Dermis blood vessel endothelial cell (primary cell): ENCODE measurements around the gene TENT4B. TPM values are rescaled to one million over a fixed set of nuclear protein-coding genes. Genes with fewer than 3 reads are reported as not detected.
"Not testable (repeated sequence)": the region's sequence is repeated elsewhere in the genome, so short reads cannot be mapped to it uniquely, and the experiment has no call there.

ENCODE experiments used
- DNase-seq: peaks from one replicate; pipeline ENCODE4 v3.0.0; 2010
- total RNA-seq: library from RNA; depleted of rRNA; stranded (reverse); fragments of >200 nt; gene quantifications from 2 replicates; pipeline ENCODE4 v1.2.3, GENCODE V29; 2014

Gene TENT4B
- total RNA-seq, 1 donor from 2014 or later = 11.9 TPM

DNA sequence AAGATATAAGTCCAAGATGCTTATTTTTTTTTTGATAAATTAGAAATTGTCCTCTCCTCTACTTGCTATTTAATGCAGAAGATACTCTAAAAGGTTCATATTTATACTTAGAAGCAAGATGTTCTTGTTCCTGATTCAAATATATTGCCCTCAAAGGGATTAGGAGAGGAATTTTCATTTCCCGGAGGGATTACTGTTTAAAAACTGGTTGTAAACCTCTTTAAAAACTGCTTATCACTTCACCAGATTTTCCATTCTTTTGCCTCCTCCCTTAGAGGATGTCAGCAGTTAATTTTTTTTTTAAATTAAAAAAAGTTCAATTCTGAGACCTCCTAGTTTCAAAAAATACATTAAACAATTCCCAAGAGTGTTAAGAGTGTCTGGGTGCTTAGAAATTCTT, 2.8 kb downstream of the TENT4B start:
- DNase-seq = no peak

DNA sequence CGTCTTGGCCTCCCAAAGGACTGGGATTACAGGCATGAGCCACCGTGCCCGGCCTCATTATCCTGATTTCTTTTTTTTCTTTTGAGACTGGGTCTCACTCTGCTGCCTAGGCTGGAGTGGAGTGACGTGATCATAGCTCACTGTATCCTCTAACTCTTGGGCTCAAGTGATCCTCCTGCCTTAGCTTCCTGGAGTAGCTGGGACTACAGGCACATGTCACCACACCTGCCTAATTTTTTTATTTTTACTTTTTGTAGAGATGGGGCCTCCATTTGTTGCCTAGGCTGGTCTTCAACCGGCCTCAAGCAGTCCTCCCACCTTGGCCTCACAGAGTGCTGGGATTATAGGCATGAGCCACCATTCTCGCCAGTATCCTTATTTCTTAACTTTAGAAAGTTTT, 3.5 kb downstream of the TENT4B start:
- DNase-seq = no peak

DNA sequence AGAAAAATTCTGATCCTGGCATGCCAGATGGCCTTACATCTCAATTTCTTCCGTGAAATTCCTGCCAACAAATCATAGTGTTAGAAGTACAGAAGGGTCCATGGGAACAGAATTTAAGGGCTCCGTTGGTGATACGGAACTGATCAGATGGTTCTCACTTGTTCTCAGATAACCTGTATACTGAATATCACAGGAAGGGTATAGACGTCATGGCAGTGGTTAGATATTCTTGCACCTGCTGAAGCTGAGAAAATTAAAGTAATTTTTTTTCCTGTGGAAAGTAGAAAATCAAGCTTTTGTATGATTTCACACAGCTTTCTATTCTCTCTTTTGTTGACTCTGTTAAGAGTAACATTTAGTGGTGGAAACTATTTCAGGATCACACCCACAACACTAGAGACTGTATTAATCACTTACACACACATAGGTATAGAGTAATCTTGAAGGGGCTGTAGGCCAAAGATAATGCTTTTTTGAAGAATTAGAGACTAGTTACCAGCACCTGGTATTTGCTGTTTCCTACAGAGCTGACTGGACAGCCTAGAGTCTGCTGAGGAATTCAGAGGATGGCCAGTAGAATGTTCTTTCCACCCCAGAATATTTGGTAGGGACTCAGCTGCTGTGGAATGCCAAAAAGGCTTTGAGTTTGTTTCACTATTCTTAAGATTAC, 7.5 kb downstream of the TENT4B start:
- no peak for DNase-seq

DNA sequence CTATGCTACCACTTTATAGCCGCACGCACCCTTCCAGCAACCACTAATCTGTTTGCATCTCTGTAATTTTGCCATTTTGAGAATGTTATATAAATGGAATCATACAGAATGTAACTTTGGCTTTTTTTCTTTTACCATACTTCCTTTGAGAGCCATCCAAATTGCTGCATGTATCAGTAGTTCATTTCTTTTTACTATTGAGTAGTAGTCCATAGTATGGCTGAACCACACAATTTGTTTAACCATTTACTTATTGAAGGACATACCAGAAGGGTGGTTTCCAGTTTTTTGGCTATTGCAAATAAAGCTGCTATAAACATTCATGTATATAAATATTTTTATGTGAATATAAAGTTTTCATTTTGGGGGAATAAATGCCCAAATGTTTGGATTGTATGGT, 8.8 kb downstream of the TENT4B start:
- DNase-seq = no peak

DNA sequence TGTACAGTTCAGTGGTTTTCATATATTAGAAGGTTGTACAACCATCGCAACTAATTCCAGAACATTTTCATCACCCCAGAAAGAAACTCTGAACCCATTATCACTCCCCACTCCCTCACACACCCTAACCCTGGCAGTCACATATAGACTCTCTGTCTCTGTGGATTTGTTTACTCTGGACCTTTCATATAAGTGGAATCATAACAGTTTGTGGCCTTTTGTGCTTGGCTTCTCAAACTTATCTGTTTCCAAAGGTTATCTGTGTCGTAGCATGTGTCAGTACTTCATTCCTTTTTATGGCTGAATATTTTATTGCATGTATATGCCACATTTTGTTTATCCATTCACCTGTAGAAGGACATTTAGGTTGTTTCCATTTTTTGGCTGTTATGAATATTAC, 12.4 kb downstream of the TENT4B start:
- DNase-seq = no peak

DNA sequence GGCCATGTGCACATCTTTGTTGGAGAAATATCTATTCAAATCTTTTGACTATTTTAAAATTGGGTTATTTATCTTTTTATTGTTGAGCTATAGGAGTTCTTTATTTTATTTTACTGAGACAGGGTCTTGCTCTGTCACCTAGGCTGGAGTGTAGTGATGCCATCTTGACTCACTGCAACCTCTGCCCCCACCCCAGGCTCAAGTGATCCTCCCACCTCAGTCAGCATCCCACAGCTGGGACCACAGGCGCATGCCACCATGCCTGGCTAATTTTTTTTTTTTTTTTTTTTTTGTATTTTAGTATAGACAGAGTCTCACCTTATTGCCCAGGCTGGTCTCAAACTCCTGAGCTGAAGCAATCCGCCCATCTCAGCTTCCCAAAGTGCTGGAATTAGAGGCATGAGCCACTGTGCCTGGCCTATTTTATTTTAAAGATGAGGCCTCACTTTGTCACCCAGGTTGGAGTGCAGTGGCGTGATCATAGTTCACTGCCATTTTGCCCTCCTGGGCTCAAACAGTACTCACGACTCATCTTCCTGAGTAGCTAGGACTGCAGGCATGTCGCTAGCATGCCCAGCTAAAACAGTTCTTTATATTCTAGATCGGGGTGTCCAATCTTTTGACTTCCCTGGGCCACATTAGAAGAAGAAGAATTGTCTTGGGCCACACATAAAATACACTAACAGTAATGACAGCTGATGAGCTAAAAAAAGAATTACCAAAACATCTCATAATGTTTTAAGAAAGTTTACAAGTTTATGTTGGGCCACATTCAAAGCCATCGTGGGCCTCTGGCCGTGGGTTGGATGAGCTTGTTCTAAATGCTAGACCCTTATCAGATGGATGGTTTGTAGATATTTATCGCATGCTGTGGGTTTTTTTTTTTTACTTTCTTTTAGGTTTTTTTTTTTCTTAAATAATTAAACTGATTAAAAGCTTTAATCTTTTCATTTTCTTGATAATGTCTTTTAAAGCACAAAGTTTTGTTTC, 13.7 kb downstream of the TENT4B start:
- DNase-seq = peak; percentile 30

DNA sequence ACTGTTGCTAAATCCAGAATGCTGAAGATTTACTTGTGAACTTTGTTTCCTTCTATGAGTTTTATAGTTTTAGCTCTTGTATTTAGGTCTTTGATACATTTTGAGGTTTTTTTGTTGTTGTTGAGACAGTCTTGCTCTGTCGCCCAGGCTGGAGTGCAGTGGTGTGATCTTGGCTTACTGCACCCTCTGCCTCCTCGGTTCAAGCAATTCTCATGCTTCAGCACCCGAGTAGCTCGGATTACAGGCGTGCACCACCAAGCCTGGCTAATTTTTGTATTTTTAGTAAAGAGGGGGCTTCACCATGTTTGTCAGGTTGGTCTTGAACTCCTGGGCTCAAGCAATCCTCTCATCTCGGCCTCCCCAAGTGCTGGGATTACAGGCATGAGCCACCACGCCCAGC, 14.4 kb downstream of the TENT4B start:
- no peak for DNase-seq

DNA sequence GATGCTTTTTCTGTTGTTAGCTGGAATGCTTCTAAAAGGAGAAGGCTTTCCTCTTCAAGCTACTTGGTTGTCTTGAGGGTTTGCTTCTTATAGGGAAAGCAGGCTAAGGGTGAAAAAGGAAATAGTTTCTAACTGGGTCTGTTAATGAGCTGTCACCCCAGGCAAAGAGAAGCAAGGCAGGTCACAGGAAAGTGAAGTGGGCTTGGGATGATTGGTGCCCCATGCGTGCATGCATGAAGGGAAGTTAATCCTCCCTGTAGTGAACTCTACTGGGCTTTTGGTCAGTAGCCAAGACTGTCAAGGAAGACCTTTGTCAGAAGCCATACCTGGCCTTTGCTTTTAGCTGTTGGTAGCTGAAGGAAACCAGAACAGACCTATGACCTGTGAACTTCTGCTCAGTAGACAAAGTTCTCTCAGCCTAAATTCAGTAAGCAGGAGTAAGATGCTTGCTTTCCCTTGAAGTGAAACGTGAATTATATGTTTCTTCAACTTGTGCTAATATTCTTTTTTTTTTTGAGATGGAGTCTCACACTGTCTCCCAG, 16.5 kb downstream of the TENT4B start:
- DNase-seq = no peak

DNA sequence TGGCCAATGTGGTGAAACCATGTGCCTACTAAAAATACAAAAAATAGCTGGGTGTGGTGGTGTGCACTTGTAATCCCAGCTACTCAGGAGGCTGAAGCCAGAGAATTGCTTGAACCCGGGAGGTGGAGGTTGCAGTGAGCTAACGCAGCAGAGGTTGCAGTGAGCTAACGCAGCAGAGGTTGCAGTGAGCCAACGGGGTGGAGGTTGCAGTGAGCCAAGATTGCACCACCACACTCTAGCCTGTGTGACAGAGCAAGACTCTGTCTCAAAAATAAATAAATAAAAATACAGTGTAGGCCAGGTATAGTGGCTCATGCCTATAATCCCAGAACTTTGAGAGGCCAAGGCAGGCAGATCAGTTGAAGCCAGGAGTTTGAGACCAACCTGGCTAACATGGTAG, 18.7 kb downstream of the TENT4B start:
- not testable (repeated sequence) for DNase-seq

DNA sequence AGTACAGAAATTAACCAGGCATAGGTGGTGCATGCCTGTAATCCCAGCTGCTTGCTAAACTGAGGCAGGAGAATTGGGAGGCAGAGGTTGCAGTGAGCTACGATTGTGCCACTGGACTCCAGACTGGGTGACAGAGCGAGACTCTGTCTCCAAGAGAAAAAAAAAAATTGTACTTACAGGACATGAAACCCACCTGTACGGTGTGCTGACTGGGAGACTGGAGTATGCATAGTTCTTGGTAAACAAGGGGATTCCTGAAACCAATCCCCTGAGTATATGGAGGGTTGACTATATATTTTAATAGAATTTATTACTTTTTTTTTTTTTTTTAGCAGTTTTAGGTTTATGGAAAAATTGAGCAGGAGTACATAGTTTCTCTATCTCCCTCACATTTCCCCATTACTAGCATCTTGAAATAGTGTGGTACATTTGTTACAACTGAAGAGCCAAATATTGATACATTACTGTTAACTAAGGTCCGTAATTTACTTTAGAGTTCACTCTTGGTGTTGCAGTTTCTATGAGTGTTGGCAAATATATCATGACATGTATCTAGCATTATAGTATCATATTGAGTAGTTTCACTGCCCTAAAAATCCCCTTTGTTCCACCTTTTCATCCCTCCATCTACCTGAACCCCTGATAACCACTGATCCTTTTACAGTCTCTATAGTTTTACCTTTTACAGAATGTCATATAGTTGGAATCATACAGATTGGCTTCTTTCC, 19.3 kb downstream of the TENT4B start:
- no peak for DNase-seq

DNA sequence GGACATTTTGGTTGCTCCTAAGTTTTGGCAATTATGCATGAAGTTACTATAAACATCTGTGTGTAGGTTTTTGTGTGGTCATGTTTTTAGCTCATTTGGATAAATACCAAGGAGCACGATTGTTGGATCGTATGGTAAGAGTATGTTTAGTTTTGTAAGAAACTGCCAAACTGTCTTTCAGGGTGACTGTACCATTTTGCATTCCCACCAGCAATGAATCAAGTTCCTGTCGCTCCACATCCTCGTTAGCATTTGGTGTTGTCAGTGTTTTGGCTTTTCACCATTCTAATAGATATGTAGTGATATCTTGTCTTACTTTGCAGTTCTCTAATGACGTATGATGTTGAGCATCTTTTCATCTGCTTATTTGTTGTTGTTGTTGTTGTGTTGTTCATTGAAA, 20.2 kb downstream of the TENT4B start:
- no peak for DNase-seq

DNA sequence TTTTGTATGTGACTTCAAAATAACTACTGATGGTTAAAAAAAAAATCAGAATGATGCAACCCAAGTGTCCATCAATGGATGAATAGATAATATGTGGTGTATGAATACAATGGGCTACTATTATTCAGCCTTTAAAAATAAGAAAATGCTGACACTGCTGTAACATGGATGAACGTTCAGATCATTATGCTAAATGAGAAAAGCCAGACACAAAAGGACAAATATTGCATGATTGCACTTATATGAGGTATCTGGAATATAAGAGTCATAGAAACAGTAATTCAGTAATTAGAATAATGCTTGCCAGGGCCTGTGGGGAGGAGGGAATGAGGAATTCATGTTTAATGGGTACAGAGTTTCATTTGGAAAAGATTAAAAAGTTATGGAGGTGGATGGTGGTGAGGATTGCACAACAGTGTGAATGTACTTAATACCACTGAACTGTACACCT, 25.4 kb downstream of the TENT4B start:
- no peak for DNase-seq

DNA sequence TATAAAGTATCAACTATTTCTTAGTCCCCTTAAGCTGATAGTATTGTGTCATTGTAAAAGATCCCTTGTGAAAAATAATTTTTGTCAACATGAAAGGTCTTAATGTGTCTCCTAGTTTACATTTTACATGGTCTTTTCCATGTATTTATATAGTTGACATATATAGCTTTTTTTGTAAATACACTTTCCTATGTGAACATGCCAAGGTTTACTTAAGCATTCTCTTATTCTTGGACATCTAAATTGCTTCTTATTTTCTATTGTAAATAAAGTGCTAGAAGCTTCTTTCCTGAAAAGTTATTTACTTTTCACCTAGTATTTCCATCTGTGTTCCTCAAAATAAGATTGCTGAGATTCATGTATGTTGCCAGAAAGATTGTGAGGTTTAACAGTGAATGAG, 29.3 kb downstream of the TENT4B start:
- no peak for DNase-seq

DNA sequence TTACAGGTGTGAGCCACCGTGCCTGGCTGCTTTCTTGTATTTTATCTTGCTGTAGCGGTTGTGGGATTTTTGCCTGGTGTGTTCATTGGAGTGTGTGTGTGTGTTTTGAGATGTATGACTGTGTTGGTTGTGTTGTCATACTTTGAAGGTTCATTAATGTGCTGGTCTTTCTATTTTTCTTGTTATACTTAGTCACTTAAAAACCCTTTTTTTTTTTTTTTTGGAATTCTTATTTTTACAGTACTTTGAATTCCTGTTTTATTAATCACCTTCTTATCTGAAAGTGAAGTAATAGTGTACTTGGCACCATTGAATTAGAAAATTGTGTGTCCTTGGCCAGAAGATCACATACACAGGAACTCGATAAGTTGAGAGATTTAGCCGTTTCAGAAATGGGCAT, 30.2 kb downstream of the TENT4B start:
- DNase-seq = peak; percentile 52

DNA sequence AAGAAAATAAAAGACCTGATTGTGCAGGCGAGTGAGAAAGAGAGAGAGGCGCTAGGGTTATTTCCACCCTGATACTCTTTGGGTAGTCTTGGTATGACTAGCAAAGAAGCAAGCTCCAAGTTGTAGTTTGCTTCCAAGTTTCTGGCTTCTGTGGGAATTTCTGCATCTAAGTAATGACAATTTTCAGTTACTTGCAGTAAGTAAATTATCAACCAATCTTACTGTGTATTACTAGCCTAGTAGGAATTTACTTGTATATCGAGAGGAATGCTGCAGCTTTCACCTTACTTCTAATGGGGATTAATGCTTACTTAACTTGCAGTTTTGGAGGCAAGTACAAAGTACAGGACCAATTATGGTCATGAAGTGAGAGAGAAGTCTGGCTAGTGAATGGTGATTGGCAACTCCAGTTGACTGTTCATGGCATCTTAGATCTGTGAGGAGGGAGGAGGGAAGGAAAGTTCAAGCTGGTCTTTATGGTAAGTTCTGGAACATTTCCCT, 31.9 kb downstream of the TENT4B start:
- peak; percentile 21 for DNase-seq

DNA sequence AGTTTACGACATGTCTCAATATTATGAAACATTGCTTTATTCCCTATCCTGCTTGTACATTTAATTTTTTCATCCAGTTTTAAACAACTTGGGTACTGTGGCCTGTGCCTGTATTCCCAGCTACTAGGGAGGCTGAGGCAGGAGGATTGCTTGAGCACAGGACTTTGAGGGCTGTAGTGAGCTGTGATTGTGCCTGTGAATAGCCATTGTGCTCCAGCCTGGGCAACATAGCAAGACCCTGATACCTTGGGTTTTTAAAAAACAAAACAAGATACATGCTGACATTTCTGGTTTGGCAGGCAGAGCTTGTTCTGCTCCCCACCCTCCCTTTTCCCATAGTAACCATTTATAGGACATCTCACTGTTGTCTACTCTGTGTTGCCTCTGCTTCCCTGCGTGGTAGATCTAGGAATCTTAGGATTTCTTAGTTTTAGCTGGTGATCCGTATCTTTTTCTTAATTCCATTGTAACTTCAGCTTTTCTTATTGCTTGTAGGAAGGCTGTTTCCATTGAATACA, 35.6 kb downstream of the TENT4B start:
- DNase-seq = no peak

DNA sequence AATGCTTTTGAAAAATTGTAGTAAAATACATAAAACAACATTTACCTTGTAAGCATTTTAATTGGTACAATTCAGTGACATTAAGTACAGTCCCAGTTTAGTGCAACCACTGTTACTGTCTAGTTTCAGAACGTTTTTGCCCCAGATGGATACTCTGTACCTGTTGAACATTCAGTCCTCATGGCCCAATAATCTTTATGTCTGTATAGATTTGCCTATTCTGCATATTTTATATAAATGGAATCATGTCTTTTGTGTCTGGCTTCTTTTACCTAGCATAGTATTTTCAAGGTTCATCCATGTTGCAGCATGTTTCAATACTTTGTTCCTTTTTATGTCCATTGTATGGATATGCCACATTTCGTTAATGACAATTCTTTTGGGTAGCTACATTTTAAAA, 37.2 kb downstream of the TENT4B start:
- no peak for DNase-seq

DNA sequence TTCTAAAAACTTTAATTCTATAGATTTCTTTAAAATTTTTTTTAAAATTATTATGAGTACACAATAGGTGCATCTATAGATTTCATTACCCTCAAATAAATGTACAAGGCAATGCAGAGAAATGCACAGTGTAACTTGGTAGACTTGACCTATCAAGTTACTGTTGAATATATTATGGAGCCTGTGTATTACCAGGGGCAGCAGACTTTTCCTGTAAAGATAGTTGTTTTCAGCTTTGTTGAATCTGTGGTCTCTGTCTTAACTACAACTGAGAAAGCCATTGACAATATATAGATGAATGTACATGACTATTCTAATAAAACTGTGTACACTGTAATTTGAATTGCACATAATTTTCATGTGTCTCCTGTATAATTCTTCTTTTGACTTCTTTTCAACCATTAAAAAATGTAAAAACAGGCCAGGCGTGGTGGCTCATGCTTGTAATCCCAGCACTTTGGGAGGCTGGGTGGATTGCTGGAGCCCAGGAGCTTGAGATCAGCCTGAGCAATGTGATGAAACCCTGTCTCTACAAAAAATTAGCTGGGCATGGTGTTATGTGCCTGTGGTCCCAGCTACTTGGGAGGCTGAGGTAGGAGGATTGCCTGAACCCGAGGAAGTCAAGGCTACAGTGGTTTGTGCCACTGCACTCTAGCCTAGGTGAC, 39.4 kb downstream of the TENT4B start:
- DNase-seq = no peak

DNA sequence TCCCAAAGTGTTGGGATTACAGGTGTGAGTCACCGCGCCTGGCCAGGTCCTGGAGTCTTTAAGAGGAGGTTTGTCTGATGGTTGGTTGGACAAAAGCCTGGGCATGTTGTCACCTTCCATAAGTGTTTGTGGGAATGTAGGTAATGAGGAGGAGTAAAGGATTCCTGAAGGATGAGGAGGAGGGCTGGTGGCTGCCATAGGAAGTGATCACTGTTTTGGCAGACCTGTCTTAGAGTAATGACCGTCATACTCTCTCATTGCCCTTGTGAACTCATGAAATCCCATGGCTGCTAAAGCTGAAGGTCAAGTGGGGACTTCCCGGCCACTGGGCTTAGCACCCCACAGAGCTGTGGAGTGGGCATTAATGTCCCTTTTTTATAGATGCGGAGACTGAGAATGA, 40.5 kb downstream of the TENT4B start:
- DNase-seq = no peak

DNA sequence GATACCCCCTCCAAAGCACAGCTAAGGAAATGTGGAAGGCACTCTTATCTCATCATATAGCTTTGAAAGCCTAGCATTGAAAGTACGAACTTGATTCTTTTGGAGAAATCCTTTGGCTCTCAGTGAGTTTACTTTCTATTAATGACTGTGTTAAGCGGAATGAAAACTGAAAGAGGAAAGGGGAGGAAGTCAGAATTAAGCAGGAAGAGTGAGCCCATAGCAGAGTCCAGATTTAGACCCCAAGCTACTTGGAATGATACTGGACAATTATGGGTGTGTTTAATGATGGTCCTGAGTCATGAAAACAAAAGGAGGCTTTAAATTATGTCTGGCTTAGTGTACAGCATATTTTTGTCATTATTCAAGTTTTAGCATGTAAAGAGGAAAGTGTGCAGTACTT, 42.2 kb downstream of the TENT4B start:
- peak; percentile 45 for DNase-seq

DNA sequence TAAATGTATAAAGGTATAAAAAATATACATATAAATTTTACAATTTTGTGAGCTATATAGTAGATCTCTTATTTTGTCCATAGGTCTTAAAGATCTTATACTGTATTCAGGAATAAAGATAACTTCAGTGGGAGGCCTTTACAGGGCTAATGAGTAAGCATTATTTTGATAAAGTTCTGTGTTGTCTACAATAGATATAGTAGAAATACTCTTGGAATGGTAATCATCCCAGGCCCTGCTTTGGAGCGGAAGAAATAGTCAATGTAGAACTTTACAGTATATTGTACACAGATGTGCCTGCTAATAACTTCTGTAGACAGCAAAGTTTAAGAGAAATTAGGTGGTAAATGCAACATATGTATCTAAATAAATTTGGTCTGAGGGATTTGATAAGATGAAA, 42.6 kb downstream of the TENT4B start:
- DNase-seq = no peak

DNA sequence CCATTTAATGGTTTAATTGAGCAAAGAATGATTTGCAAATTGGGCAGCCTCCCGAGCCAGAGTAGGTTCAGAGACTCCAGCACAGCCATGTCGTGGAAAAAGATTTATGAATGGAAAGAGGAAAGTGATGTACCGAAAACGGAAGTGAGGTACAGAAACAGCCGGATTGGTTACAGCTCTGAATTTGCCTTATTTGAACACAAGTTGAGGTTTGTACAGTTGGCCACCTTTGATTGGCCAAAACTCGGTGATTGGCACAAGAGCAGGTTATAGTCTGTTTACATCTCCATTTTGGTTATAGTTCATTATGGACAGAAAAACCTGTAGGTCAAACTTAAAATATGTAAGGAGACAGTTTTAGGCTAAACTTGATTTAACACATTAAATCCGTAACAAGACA, 44.5 kb downstream of the TENT4B start:
- no peak for DNase-seq
